ENCODE results near the gene CAMK2B. TPM values are rescaled to one million over a fixed set of nuclear protein-coding genes. Genes with fewer than 3 reads are reported as not detected.

CAMK2B gene
- total and polyA plus RNA-seq, 2 of the 13 experiments (the other 11 are each of a cell fraction or from before 2014, with no cell fraction given), result 0.27 to 0.48 TPM

GRCh38 chr7:44191171-44191570 is 134.2 kb downstream of the CAMK2B start (continued):
- TF ChIP-seq CREB1 (IDR thresholded peaks at IDR 0.05) (no peak), CREB1 (CRISPR knock-in tag; IDR thresholded peaks at IDR 0.05) (no peak), RARG (CRISPR knock-in tag; IDR thresholded peaks at IDR 0.05; ENCODE audit: low read depth) (no peak), MTA3 (CRISPR knock-in tag; IDR thresholded peaks at IDR 0.05) (no peak), RBM39 (IDR thresholded peaks at IDR 0.05; ENCODE audit: low read depth, low read length, poor library complexity, severe bottlenecking) (no peak), PPARG (CRISPR knock-in tag; conservative IDR thresholded peaks at IDR 0.05) (no peak)

- H3K36me3 ChIP-seq (replicated peaks in 1 of 2; ENCODE audit: control insufficient read depth in 1 of 2, insufficient read depth in 2 of 2, low read length in 2 of 2), result no peaks in the 10 kb centered on the region
- H2AFZ ChIP-seq (ENCODE audit: low read length), result no peak overlapping the region
- intact Hi-C loops (cut with micrococcal nuclease; ENCODE audit: unreplicated experiment), result loop anchor here (5.0 to 10.0 kb wide), 2 partner anchors 55 to 932 kb away; no protein-coding TSS in a partner anchor
- H3K27ac ChIP-seq (ENCODE audit: extremely low read length, insufficient read depth, low read length), result no peak overlapping the region
- POLR2A ChIA-PET, result no interaction called here
- DNase-seq (ENCODE audit: low spot score), result no peak
- BruUV-seq (replicated peaks), result no TSS peak
- no peak overlapping the region for H3K4me2 ChIP-seq (ENCODE audit: low read depth, low read length)
- in situ Hi-C loops (cut with HindIII; ENCODE audit: extremely low pct_ligation_motif_present, low pct_unique_long_range_greater_than_20kb), result no loop called here
- H3K79me2 ChIP-seq (ENCODE audit: insufficient read depth, low read length), result no peaks in the 10 kb centered on the region
- H3K4me1 ChIP-seq (ENCODE audit: insufficient read depth, low read length), result peaks cover 8% of the 10 kb centered on the region; the same call in 1 of the 2 replicates
- no peak overlapping the region for H3K4me3 ChIP-seq (replicated peaks in 1 of 3; ENCODE audit: insufficient read depth in 1 of 3, low read depth in 2 of 3, low read length in 3 of 3)
- ATAC-seq, result no peak
- TF ChIP-seq ZNF720 (CRISPR knock-in tag; IDR thresholded peaks at IDR 0.05) (no peak), NCOA1 (CRISPR knock-in tag; IDR thresholded peaks at IDR 0.05) (no peak), SYNCRIP (IDR thresholded peaks at IDR 0.05; ENCODE audit: insufficient read depth, low read depth, low read length) (no peak), TSC22D2 (CRISPR knock-in tag; IDR thresholded peaks at IDR 0.05; ENCODE audit: borderline replicate concordance) (no peak), ZNF777 (CRISPR knock-in tag; IDR thresholded peaks at IDR 0.05) (no peak), EHMT2 (IDR thresholded peaks at IDR 0.05; ENCODE audit: borderline replicate concordance, low read depth, low read length) (no peak), CAMTA2 (CRISPR knock-in tag; IDR thresholded peaks at IDR 0.05; ENCODE audit: borderline replicate concordance) (no peak), MEF2D (CRISPR knock-in tag; IDR thresholded peaks at IDR 0.05) (no peak), ZNF547 (CRISPR knock-in tag; IDR thresholded peaks at IDR 0.05) (no peak), ATM (IDR thresholded peaks at IDR 0.05; ENCODE audit: borderline replicate concordance) (no peak), SRF (IDR thresholded peaks at IDR 0.05; ENCODE audit: low read depth, low read length) (no peak), ZNF563 (CRISPR knock-in tag; IDR thresholded peaks at IDR 0.05) (no peak), ZNF451 (CRISPR knock-in tag; IDR thresholded peaks at IDR 0.05) (no peak), GFI1 (CRISPR knock-in tag; IDR thresholded peaks at IDR 0.05; ENCODE audit: borderline replicate concordance) (no peak), ZNF24 (IDR thresholded peaks at IDR 0.05) (no peak), BRCA1 (CRISPR knock-in tag; IDR thresholded peaks at IDR 0.05) (no peak), KLF15 (CRISPR knock-in tag; IDR thresholded peaks at IDR 0.05; ENCODE audit: borderline replicate concordance) (no peak), ZNF350 (CRISPR knock-in tag; IDR thresholded peaks at IDR 0.05; ENCODE audit: borderline replicate concordance, low read depth) (no peak), ZNF552 (CRISPR knock-in tag; IDR thresholded peaks at IDR 0.05; ENCODE audit: borderline replicate concordance) (no peak)
- H4K20me1 ChIP-seq (ENCODE audit: insufficient read depth, low read length), result no peaks in the 10 kb centered on the region
- no peak for FAIRE-seq
- H3K27me3 ChIP-seq (ENCODE audit: control insufficient read depth in 1 of 2, insufficient read depth in 2 of 2, low read length in 2 of 2), result peaks cover 2 to 9% of the 10 kb centered on the region in 2 experiments; a peak in 2 of 5 replicates
- WGBS (ENCODE audit: low lambda C conversion rate), result 53% methylated on average over 9 of the region's 14 CpGs
- H3K9ac ChIP-seq (ENCODE audit: insufficient read depth, low read depth, low read length), result no peak overlapping the region
- CTCF ChIA-PET (ENCODE audit: low intra/inter-chr PET ratio, low total read pairs), result no interaction called here
- H3K9me3 ChIP-seq (ENCODE audit: low read length), result no peaks in the 10 kb centered on the region
Observed at GRCh38 chr7:44189993-44190872, 135.2 kb downstream of the CAMK2B start.
